IPS-20b (cell line): Measurements from ENCODE around the gene SCCPDH.

Experiments
- H3K27ac ChIP-seq: one replicate; pipeline ENCODE4 v1.5.1; 2013; ENCODE audit warnings: low read length
- H3K27me3 ChIP-seq: 2 replicates; pipeline ENCODE4 v1.6.1; 2013; ENCODE audit warnings: mild to moderate bottlenecking, low read length, inconsistent platforms; ENCODE audit not compliant: insufficient read depth
- H3K36me3 ChIP-seq: 2 replicates; pipeline ENCODE4 v1.6.1; 2013; ENCODE audit warnings: low read depth, mild to moderate bottlenecking, inconsistent platforms, low read length, moderate library complexity; ENCODE audit not compliant: insufficient read depth
- H3K4me1 ChIP-seq: 2 replicates; pipeline ENCODE4 v1.6.1; 2013; ENCODE audit warnings: mild to moderate bottlenecking, control low read depth, inconsistent platforms, low read length, moderate library complexity; ENCODE audit not compliant: insufficient read depth
- H3K4me3 ChIP-seq: 2 replicates; pipeline ENCODE4 v1.5.1; 2013; ENCODE audit warnings: mild to moderate bottlenecking, low read length, inconsistent platforms
- H3K9ac ChIP-seq: 2 replicates; pipeline ENCODE4 v1.6.1; 2013; ENCODE audit warnings: low read depth, mild to moderate bottlenecking, inconsistent platforms, low read length, moderate library complexity
- H3K9me3 ChIP-seq: 2 replicates; pipeline ENCODE4 v1.6.1; 2013; ENCODE audit warnings: mild to moderate bottlenecking, low read depth, low read length, inconsistent platforms; ENCODE audit not compliant: insufficient read depth

SCCPDH gene

GRCh38 chr1:246789454-246790339, 65.5 kb downstream of the SCCPDH start:
- H3K36me3 ChIP-seq = no peaks in the 10 kb centered on the region
- peak overlapping the region; percentile 8; the same call in 1 of the 2 replicates for H3K4me3 ChIP-seq
- H3K4me1 ChIP-seq = peaks cover 17% of the 10 kb centered on the region; the same call in 1 of the 2 replicates
- H3K9ac ChIP-seq = no peak overlapping the region
- H3K27ac ChIP-seq = no peak overlapping the region
- H3K27me3 ChIP-seq = no peaks in the 10 kb centered on the region
- H3K9me3 ChIP-seq = no peaks in the 10 kb centered on the region

GRCh38 chr1:246790364-246790763, 66.2 kb downstream of the SCCPDH start:
- H3K27ac ChIP-seq = no peak overlapping the region
- peaks cover 21% of the 10 kb centered on the region; the same call in 1 of the 2 replicates for H3K4me1 ChIP-seq
- H3K27me3 ChIP-seq = no peaks in the 10 kb centered on the region
- H3K9ac ChIP-seq = no peak overlapping the region
- H3K4me3 ChIP-seq = no peak overlapping the region
- H3K36me3 ChIP-seq = no peaks in the 10 kb centered on the region
- no peaks in the 10 kb centered on the region for H3K9me3 ChIP-seq

- no peaks in the 10 kb centered on the region for H3K36me3 ChIP-seq
- no peak overlapping the region for H3K27ac ChIP-seq
- H3K4me1 ChIP-seq = peaks cover 21% of the 10 kb centered on the region; the same call in 1 of the 2 replicates
- H3K4me3 ChIP-seq = no peak overlapping the region
- no peaks in the 10 kb centered on the region for H3K27me3 ChIP-seq
- no peak overlapping the region for H3K9ac ChIP-seq
- no peaks in the 10 kb centered on the region for H3K9me3 ChIP-seq
Observed at GRCh38 chr1:246790833-246791232, 66.6 kb downstream of the SCCPDH start.

- Histone ChIP-seq H3K4me3 (no peak overlapping the region), H3K9me3 (no peaks in the 10 kb centered on the region), H3K27ac (no peak overlapping the region), H3K27me3 (no peaks in the 10 kb centered on the region), H3K9ac (no peak overlapping the region), H3K36me3 (no peaks in the 10 kb centered on the region), H3K4me1 (peaks cover 21% of the 10 kb centered on the region; the same call in 1 of the 2 replicates)
Observed at GRCh38 chr1:246791303-246791918, 67.2 kb downstream of the SCCPDH start.

- no peak overlapping the region for H3K4me3 ChIP-seq
- no peak overlapping the region for H3K27ac ChIP-seq
- no peak overlapping the region for H3K9ac ChIP-seq
- no peaks in the 10 kb centered on the region for H3K36me3 ChIP-seq
- no peaks in the 10 kb centered on the region for H3K27me3 ChIP-seq
- H3K4me1 ChIP-seq = peaks cover 21% of the 10 kb centered on the region; the same call in 1 of the 2 replicates
- no peaks in the 10 kb centered on the region for H3K9me3 ChIP-seq
Observed at GRCh38 chr1:246792603-246793002, 68.4 kb downstream of the SCCPDH start.

GRCh38 chr1:246793356-246793896, 69.2 kb downstream of the SCCPDH start:
- Histone ChIP-seq H3K27ac (no peak overlapping the region), H3K4me3 (no peak overlapping the region), H3K9ac (no peak overlapping the region), H3K4me1 (peaks cover 21% of the 10 kb centered on the region; the same call in 1 of the 2 replicates), H3K27me3 (no peaks in the 10 kb centered on the region), H3K36me3 (no peaks in the 10 kb centered on the region), H3K9me3 (no peaks in the 10 kb centered on the region)

GRCh38 chr1:246794048-246794827, 70.0 kb downstream of the SCCPDH start:
- Histone ChIP-seq H3K4me3 (no peak overlapping the region), H3K27me3 (no peaks in the 10 kb centered on the region), H3K9me3 (no peaks in the 10 kb centered on the region), H3K4me1 (peaks cover 19% of the 10 kb centered on the region; the same call in 1 of the 2 replicates), H3K9ac (no peak overlapping the region), H3K27ac (no peak overlapping the region), H3K36me3 (no peaks in the 10 kb centered on the region)

GRCh38 chr1:246794828-246795671, 70.8 kb downstream of the SCCPDH start:
- Histone ChIP-seq H3K36me3 (no peaks in the 10 kb centered on the region), H3K27me3 (no peaks in the 10 kb centered on the region), H3K4me1 (peaks cover 15% of the 10 kb centered on the region; the same call in 1 of the 2 replicates), H3K27ac (no peak overlapping the region), H3K9me3 (no peaks in the 10 kb centered on the region), H3K4me3 (no peak overlapping the region), H3K9ac (no peak overlapping the region; the same call in 1 of the 2 replicates)

- Histone ChIP-seq H3K4me1 (peaks cover 15% of the 10 kb centered on the region; the same call in 1 of the 2 replicates), H3K9me3 (no peaks in the 10 kb centered on the region), H3K27me3 (no peaks in the 10 kb centered on the region), H3K9ac (no peak overlapping the region; the same call in 1 of the 2 replicates), H3K36me3 (no peaks in the 10 kb centered on the region), H3K4me3 (no peak overlapping the region), H3K27ac (no peak overlapping the region)
Observed at GRCh38 chr1:246795906-246796694, 71.9 kb downstream of the SCCPDH start.

- H3K4me3 ChIP-seq = no peak overlapping the region
- no peak overlapping the region for H3K27ac ChIP-seq
- no peaks in the 10 kb centered on the region for H3K36me3 ChIP-seq
- H3K27me3 ChIP-seq = no peaks in the 10 kb centered on the region
- no peak overlapping the region for H3K9ac ChIP-seq
- H3K9me3 ChIP-seq = no peaks in the 10 kb centered on the region
- peaks cover 15% of the 10 kb centered on the region; the same call in 1 of the 2 replicates for H3K4me1 ChIP-seq
Observed at GRCh38 chr1:246797157-246797556, 72.9 kb downstream of the SCCPDH start.
